Mesenchymal stem cell (in vitro differentiated cells and primary cell): ENCODE data around the gene SMO.
A peak's percentile ranks its signal among the peaks of the same experiment; 100 is the strongest.

ENCODE experiments used
- DNase-seq: peaks from one replicate; pipeline ENCODE4 v3.0.0-alpha.2; 2013
- H2AFZ ChIP-seq: one replicate; pipeline ENCODE4 v1.6.1; 2013; ENCODE audit warnings: low read depth, mild to moderate bottlenecking, control low read depth, inconsistent platforms, low read length, moderate library complexity
- H2AK5ac ChIP-seq: 2 replicates; pipeline ENCODE4 v1.6.1; 2013; ENCODE audit warnings: low read length, moderate library complexity, mild to moderate bottlenecking, inconsistent platforms; ENCODE audit not compliant: severe bottlenecking
- H2BK120ac ChIP-seq: one replicate; pipeline ENCODE4 v1.6.1; 2013; ENCODE audit warnings: low read depth, mild to moderate bottlenecking, inconsistent platforms, low read length, moderate library complexity
- H2BK12ac ChIP-seq, 2 experiments: one replicate each; pipeline ENCODE4 v1.6.1; 2013; ENCODE audit warnings: inconsistent platforms in 2 of 2, low read length in 2 of 2, mild to moderate bottlenecking in 2 of 2, moderate library complexity in 2 of 2, control low read depth in 1 of 2
- H2BK15ac ChIP-seq: one replicate; pipeline ENCODE4 v1.6.1; 2013; ENCODE audit warnings: mild to moderate bottlenecking, low read depth, inconsistent platforms; ENCODE audit not compliant: poor library complexity, severe bottlenecking
- H2BK5ac ChIP-seq: 2 replicates; pipeline ENCODE4 v1.6.1; 2013; ENCODE audit warnings: low read depth, mild to moderate bottlenecking, low read length, control low read depth, inconsistent platforms; ENCODE audit not compliant: poor library complexity, severe bottlenecking
- H3K14ac ChIP-seq, 2 experiments: one replicate each; pipeline ENCODE4 v1.6.1; 2013; ENCODE audit warnings: inconsistent platforms in 2 of 2, low read length in 2 of 2, control low read depth in 1 of 2, mild to moderate bottlenecking in 1 of 2, moderate library complexity in 1 of 2
- H3K18ac ChIP-seq, 2 experiments: one replicate each; pipeline ENCODE4 v1.6.1; 2013; ENCODE audit warnings: inconsistent platforms in 2 of 2, low read length in 2 of 2, control low read depth in 1 of 2, low read depth in 1 of 2, mild to moderate bottlenecking in 1 of 2
- H3K23ac ChIP-seq, 2 experiments: one replicate each; pipeline ENCODE4 v1.6.1; 2013; ENCODE audit warnings: inconsistent platforms in 2 of 2, low read length in 2 of 2, mild to moderate bottlenecking in 2 of 2, moderate library complexity in 2 of 2, control low read depth in 1 of 2
- H3K27ac ChIP-seq: 2 replicates; pipeline ENCODE4 v1.5.1; 2013; ENCODE audit warnings: mild to moderate bottlenecking, moderate library complexity, low read length, control low read depth, inconsistent platforms; ENCODE audit not compliant: poor library complexity, severe bottlenecking
- H3K27me3 ChIP-seq, 2 experiments: 2 replicates each; pipeline versions ENCODE4 v1.6.1 to v1.7.0; 2013; ENCODE audit warnings: low read length in 2 of 2, mild to moderate bottlenecking in 2 of 2, moderate library complexity in 2 of 2, control low read depth in 1 of 2, inconsistent platforms in 1 of 2; ENCODE audit not compliant: control insufficient read depth in 1 of 2, insufficient read depth in 1 of 2
- H3K36me3 ChIP-seq, 2 experiments: 2 replicates each; pipeline versions ENCODE4 v1.6.1 to v1.7.0; 2013; ENCODE audit warnings: low read length in 2 of 2, control low read depth in 1 of 2, inconsistent platforms in 1 of 2, low read depth in 1 of 2, mild to moderate bottlenecking in 1 of 2; ENCODE audit not compliant: insufficient read depth in 2 of 2, control insufficient read depth in 1 of 2
- H3K4ac ChIP-seq, 2 experiments: one replicate each; pipeline ENCODE4 v1.6.1; 2013; ENCODE audit warnings: inconsistent platforms in 2 of 2, low read length in 2 of 2, mild to moderate bottlenecking in 2 of 2, moderate library complexity in 2 of 2, control low read depth in 1 of 2, low read depth in 1 of 2
- H3K4me1 ChIP-seq: 2 replicates; pipeline ENCODE4 v1.6.1; 2013; ENCODE audit warnings: low read depth, low read length, control low read depth; ENCODE audit not compliant: control insufficient read depth, insufficient read depth
- H3K4me2 ChIP-seq: 2 replicates; pipeline ENCODE4 v1.6.1; 2013; ENCODE audit warnings: low read length, mild to moderate bottlenecking, inconsistent platforms; ENCODE audit not compliant: poor library complexity, severe bottlenecking
- H3K4me3 ChIP-seq, 2 experiments: 2 replicates each; pipeline versions ENCODE4 v1.5.1 to v1.7.0; 2013; ENCODE audit warnings: low read length in 2 of 2, mild to moderate bottlenecking in 2 of 2, control low read depth in 1 of 2, low read depth in 1 of 2; ENCODE audit not compliant: insufficient read depth in 1 of 2
- H3K79me1 ChIP-seq: replicated peaks from 2 replicates; pipeline ENCODE4 v1.6.1; 2013; ENCODE audit warnings: mild to moderate bottlenecking, control low read depth, low read length, inconsistent platforms; ENCODE audit not compliant: poor library complexity, severe bottlenecking
- H3K9ac ChIP-seq: 2 replicates; pipeline ENCODE4 v1.7.0; 2013; ENCODE audit warnings: mild to moderate bottlenecking, low read length, moderate library complexity
- H3K9me3 ChIP-seq: 2 replicates; pipeline ENCODE4 v1.7.0; 2013; ENCODE audit warnings: mild to moderate bottlenecking, low read length; ENCODE audit not compliant: control insufficient read depth
- H4K8ac ChIP-seq: one replicate; pipeline ENCODE4 v1.6.1; 2013; ENCODE audit warnings: inconsistent platforms, mild to moderate bottlenecking, low read length, moderate library complexity
- H4K91ac ChIP-seq: one replicate; pipeline ENCODE4 v1.6.1; 2013; ENCODE audit warnings: mild to moderate bottlenecking, low read length, inconsistent platforms
- WGBS: methylation state at CpG from one replicate; pipeline ENCODE4 v1.1.7; 2013; ENCODE audit warnings: mixed read lengths; 5-methylcytosine and 5-hydroxymethylcytosine counted together

SMO gene

DNA sequence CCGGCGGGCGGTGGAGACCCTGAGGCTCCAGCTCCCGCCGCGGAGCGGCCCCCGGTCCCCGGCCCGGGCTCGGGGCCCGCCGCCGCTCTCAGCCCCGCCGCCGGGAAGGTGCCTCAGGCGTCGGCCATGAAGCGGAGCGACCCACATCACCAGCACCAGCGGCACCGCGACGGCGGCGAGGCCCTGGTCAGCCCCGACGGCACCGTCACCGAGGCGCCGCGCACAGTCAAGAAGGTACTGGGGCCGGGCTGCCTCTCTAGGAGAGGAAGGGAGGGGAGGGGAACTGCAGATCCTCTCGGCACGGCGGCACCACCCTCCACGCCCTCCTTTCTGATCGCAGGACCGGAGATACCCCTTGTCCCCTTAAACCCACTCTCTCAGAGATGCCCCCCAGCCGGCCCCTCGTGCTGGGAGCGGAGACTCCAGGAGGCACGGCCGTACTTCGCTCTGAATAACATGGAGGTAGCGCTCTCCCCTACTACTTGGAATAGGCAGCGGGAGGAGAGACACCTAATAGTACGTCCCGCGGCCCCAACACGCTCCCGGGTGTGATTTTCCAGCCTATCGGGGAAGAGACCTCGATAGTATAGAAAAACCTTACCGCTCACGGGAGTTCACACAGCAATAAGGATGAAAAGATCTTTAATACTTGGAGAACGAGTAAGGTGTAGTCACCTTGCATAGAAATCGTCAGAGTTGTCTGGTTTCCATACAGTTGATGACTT, 36.9 kb downstream of the SMO start:
- Histone ChIP-seq H2BK5ac (peak overlapping the region; percentile 80), H3K27ac (peak overlapping the region; percentile 47), H3K4me2 (peak overlapping the region; percentile 95), H3K36me3 (no peaks in the 10 kb centered on the region), H3K9me3 (no peaks in the 10 kb centered on the region), H2BK15ac (peak overlapping the region; percentile 40), H3K9ac (peak overlapping the region; percentile 75), H4K8ac (no peak overlapping the region), H2AK5ac (no peak overlapping the region), H3K27me3 (no peaks in the 10 kb centered on the region), H3K23ac (peak overlapping the region in 1 of 2 experiments; percentile 89), H4K91ac (no peak overlapping the region), H3K14ac (peak overlapping the region in 1 of 2 experiments; percentile 95), H3K4me1 (no peaks in the 10 kb centered on the region), H3K4ac (peak overlapping the region in 1 of 2 experiments; percentile 59), H2BK12ac (no peak overlapping the region), H2BK120ac (no peak overlapping the region), H3K18ac (peak overlapping the region; percentile 81 to 87), H2AFZ (peak overlapping the region; percentile 92), H3K4me3 (peak overlapping the region; percentile 86 to 97), H3K79me1 (peaks cover 16% of the 10 kb centered on the region)
- DNase-seq, result peak; percentile 68
- whole genome bisulfite sequencing, result 0% methylated on average over 41 of the region's 60 CpGs

GRCh38 chr7:129225931-129226572, 37.6 kb downstream of the SMO start:
- H3K23ac ChIP-seq, result no peak overlapping the region
- no peaks in the 10 kb centered on the region for H3K36me3 ChIP-seq
- H2BK5ac ChIP-seq, result no peak overlapping the region
- peak overlapping the region; percentile 95 for H3K4me2 ChIP-seq
- H4K8ac ChIP-seq, result no peak overlapping the region
- H3K14ac ChIP-seq, result peak overlapping the region in 1 of 2 experiments; percentile 41
- H2AK5ac ChIP-seq, result no peak overlapping the region
- 34% methylated on average over 10 of the region's 11 CpGs for WGBS
- no peak overlapping the region for H2BK120ac ChIP-seq
- no peaks in the 10 kb centered on the region for H3K27me3 ChIP-seq
- no peak for DNase-seq
- no peaks in the 10 kb centered on the region for H3K4me1 ChIP-seq
- no peaks in the 10 kb centered on the region for H3K9me3 ChIP-seq
- no peak overlapping the region for H3K4ac ChIP-seq
- no peak overlapping the region for H2BK15ac ChIP-seq
- H3K18ac ChIP-seq, result no peak overlapping the region
- H3K79me1 ChIP-seq, result peaks cover 18% of the 10 kb centered on the region
- H3K4me3 ChIP-seq, result peak overlapping the region; percentile 86 to 97
- H3K9ac ChIP-seq, result peak overlapping the region; percentile 75
- H3K27ac ChIP-seq, result no peak overlapping the region
- H2BK12ac ChIP-seq, result no peak overlapping the region
- peak overlapping the region; percentile 92 for H2AFZ ChIP-seq
- no peak overlapping the region for H4K91ac ChIP-seq

GRCh38 chr7:129227646-129228578, 39.5 kb downstream of the SMO start:
- Histone ChIP-seq H2AK5ac (no peak overlapping the region), H3K4me3 (no peak overlapping the region), H3K23ac (no peak overlapping the region), H2BK5ac (no peak overlapping the region), H3K4me1 (no peaks in the 10 kb centered on the region), H4K91ac (no peak overlapping the region), H3K27ac (no peak overlapping the region), H2BK120ac (no peak overlapping the region), H3K9me3 (no peaks in the 10 kb centered on the region), H2BK15ac (no peak overlapping the region), H3K4me2 (no peak overlapping the region), H2AFZ (no peak overlapping the region), H3K79me1 (peaks cover 21% of the 10 kb centered on the region), H2BK12ac (no peak overlapping the region), H4K8ac (no peak overlapping the region), H3K18ac (no peak overlapping the region), H3K4ac (no peak overlapping the region), H3K9ac (no peak overlapping the region), H3K14ac (no peak overlapping the region), H3K36me3 (no peaks in the 10 kb centered on the region), H3K27me3 (no peaks in the 10 kb centered on the region)
- no peak for DNase-seq
- WGBS, result 94% methylated on average over 4 of the region's 4 CpGs

GRCh38 chr7:129228633-129229032, 40.2 kb downstream of the SMO start:
- Histone ChIP-seq H3K18ac (no peak overlapping the region), H3K4me2 (no peak overlapping the region), H3K4me1 (no peaks in the 10 kb centered on the region), H3K9me3 (no peaks in the 10 kb centered on the region), H2AK5ac (no peak overlapping the region), H4K91ac (no peak overlapping the region), H3K36me3 (no peaks in the 10 kb centered on the region), H3K4me3 (no peak overlapping the region), H3K27ac (no peak overlapping the region), H3K14ac (no peak overlapping the region), H3K79me1 (peaks cover 24% of the 10 kb centered on the region), H3K27me3 (no peaks in the 10 kb centered on the region), H2BK12ac (no peak overlapping the region), H4K8ac (no peak overlapping the region), H2BK15ac (no peak overlapping the region), H3K9ac (no peak overlapping the region), H3K4ac (no peak overlapping the region), H2AFZ (no peak overlapping the region), H2BK5ac (no peak overlapping the region), H3K23ac (no peak overlapping the region), H2BK120ac (no peak overlapping the region)
- no peak for DNase-seq
- 100% methylated on average over 1 of the region's 2 CpGs for WGBS
